ENCODE results near the gene ADM2.

ADM2 gene

DNA sequence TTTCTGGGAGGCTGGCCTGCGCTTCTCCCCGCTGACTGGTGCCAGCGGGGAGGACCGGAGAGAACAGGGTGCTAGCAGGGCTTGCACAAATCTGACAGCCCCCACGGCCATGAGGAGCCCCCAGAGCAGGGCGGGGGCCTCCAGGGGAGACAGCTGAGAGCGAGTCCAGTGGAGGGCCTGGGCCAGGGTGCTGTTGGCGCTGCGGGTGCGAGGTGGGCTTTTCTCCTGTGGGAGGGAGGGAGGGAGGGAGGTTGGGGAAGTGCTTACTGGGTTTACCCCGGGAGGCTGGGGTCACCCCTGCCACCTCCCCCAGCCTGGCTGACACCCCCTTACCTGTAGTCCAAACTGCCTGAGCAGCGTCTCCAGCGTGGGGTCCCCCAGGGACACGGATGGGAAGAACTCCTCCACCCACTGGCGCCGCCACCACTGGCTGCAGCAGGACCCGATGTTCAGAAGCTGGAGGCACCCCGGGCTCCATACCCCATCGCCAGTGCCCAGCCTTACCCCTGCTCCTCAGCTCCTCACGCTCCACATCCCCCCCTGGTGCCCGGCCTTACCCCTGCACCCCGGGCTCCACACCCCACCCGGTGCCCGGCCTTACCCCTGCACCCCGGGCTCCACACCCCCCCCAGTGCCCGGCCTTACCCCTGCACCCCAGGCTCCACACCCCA, 22.3 kb downstream of the ADM2 start:
- Mint-ChIP-seq H3K36me3 (no peaks in the 10 kb centered on the region), H3K4me1 (peaks cover 2% of the 10 kb centered on the region), H3K27me3 (no peaks in the 10 kb centered on the region), H3K9me3 (no peaks in the 10 kb centered on the region), H3K27ac (no peak overlapping the region), H3K4me3 (no peak overlapping the region)

DNA sequence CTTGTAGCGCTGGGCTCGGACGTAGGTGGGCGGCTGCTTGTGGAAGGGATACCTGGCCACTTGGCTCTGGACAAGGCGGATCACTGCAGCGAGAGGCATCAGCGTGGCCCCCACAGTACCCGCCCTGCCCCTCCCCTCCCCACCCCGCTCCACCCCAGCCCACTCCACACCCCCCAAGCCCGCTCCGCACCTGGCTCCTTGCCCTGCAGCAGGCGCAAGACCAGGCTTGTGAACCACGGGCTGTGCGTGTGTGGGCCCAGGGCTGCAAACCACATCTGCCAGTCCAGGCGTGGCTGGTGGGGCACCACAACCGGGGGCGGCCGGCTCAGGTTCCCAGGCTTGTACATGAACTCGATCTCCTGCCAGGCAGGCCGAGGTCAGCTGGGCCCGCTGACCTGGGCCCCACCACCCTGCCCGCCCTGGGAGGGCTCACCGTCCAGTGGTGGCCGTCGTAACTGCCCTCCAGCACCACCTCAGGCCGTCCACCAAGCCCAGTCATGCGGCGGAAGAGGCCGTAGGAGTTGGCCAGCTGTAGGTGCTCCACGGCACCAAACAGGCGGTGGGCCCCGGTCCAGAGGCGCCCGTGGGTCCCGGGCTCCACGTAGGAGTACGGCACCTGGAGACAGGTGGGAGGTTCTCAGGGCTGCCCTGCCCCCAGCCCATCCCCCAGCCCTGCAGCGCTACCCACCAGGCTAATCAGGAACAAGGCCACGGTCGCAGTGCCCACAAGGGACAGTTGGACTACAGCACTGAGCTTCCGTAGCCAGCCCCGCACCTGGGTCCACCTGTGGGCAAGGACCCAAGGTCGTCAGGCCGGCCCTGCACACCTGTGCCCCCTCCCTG, 23.2 kb downstream of the ADM2 start:
- no peaks in the 10 kb centered on the region for H3K27me3 Mint-ChIP-seq
- no peak overlapping the region for H3K27ac Mint-ChIP-seq
- H3K36me3 Mint-ChIP-seq, result no peaks in the 10 kb centered on the region
- no peak overlapping the region for H3K4me3 Mint-ChIP-seq
- H3K4me1 Mint-ChIP-seq, result peaks cover 11% of the 10 kb centered on the region
- H3K9me3 Mint-ChIP-seq, result no peaks in the 10 kb centered on the region

DNA sequence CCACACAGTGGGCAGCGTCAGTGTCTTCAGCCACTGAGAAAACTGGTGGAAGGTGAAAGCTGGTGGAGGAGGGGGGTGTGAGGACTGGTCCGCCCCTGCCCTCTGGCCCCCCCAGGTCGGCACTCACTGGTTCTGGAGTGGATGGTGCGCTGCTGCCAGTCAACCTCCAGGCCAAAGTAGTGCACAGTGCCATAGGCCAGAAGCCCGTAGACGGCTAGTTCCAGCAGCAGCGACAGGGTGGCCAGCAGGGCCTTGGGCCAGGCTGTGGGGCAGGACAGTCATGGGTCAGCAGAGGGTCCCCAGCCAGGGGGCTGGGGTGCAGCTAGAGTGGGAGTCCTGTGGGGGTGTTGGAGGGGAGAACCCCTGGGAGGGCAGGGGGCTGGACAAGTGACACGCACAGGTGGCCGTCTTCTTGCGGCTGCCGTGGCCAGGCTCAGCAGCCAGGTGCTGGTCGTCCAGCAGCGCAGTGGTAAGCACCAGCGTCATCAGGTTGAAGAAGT, 24.0 kb downstream of the ADM2 start:
- peaks cover 13% of the 10 kb centered on the region for H3K4me1 Mint-ChIP-seq
- no peaks in the 10 kb centered on the region for H3K36me3 Mint-ChIP-seq
- H3K4me3 Mint-ChIP-seq, result no peak overlapping the region
- no peaks in the 10 kb centered on the region for H3K27me3 Mint-ChIP-seq
- H3K27ac Mint-ChIP-seq, result no peak overlapping the region
- H3K9me3 Mint-ChIP-seq, result no peaks in the 10 kb centered on the region

DNA sequence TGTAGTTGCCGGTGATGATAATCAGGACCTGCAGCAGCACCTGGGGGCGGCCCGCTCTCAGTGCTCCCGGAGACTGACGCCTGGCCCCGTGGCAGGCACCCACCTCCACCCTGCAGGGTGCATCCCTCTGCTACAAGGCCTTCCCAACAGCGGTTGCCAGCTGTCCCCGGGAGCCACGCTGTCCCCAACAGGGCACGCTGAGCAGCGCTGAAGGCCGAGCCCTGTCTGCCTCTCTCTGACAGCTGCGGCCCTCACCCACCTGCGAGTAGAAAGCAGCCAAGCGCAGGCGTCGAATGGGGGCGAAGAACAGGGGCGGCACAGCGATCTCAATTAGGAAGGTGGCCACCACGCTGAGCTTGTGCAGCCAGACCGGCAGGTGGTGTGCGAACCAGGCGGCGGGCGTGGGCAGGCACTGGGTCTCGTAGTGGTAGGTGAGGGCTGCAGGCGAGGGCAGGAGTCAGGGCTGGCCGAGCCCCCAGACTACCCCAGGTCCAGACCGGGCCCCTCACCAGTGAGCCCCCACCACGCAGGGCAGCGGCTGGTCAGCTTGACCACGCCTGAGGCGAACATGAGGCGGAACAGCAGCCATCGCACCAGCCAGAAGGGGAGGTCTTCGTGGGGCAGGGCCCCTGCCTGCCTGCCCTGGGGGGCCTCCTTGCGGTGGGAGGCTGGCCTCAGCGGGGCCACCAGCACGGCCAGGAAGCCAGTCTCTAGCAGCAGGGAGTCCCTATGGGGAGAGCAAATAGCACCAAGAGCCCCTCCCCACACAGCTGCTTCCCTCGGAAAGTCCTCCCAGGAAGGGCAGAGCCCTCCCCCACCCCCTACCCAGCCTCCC, 24.6 kb downstream of the ADM2 start:
- Mint-ChIP-seq H3K27me3 (no peaks in the 10 kb centered on the region), H3K4me1 (peaks cover 13% of the 10 kb centered on the region), H3K9me3 (no peaks in the 10 kb centered on the region), H3K36me3 (no peaks in the 10 kb centered on the region), H3K27ac (peak overlapping the region; percentile 59), H3K4me3 (peak overlapping the region; percentile 95)

GRCh38 chr22:50506611-50507420, 25.5 kb downstream of the ADM2 start:
- Mint-ChIP-seq H3K27ac (peak overlapping the region; percentile 80), H3K36me3 (no peaks in the 10 kb centered on the region), H3K4me3 (peak overlapping the region; percentile 95), H3K4me1 (peaks cover 13% of the 10 kb centered on the region), H3K9me3 (no peaks in the 10 kb centered on the region), H3K27me3 (no peaks in the 10 kb centered on the region)

GRCh38 chr22:50507421-50507990, 26.2 kb downstream of the ADM2 start, which contains the start of gene LMF2:
TSS of gene LMF2 (minus strand) at chr22:50507702. CDS start at chr22:50507675, 27 bp downstream.
- Mint-ChIP-seq H3K4me3 (peak within 1 kb of the TSS; percentile 95), H3K36me3 (no peaks in the 10 kb centered on the region), H3K4me1 (peaks cover 17% of the 10 kb centered on the region), H3K27me3 (no peaks in the 10 kb centered on the region), H3K27ac (peak within 1 kb of the TSS; percentile 98), H3K9me3 (no peaks in the 10 kb centered on the region)

DNA sequence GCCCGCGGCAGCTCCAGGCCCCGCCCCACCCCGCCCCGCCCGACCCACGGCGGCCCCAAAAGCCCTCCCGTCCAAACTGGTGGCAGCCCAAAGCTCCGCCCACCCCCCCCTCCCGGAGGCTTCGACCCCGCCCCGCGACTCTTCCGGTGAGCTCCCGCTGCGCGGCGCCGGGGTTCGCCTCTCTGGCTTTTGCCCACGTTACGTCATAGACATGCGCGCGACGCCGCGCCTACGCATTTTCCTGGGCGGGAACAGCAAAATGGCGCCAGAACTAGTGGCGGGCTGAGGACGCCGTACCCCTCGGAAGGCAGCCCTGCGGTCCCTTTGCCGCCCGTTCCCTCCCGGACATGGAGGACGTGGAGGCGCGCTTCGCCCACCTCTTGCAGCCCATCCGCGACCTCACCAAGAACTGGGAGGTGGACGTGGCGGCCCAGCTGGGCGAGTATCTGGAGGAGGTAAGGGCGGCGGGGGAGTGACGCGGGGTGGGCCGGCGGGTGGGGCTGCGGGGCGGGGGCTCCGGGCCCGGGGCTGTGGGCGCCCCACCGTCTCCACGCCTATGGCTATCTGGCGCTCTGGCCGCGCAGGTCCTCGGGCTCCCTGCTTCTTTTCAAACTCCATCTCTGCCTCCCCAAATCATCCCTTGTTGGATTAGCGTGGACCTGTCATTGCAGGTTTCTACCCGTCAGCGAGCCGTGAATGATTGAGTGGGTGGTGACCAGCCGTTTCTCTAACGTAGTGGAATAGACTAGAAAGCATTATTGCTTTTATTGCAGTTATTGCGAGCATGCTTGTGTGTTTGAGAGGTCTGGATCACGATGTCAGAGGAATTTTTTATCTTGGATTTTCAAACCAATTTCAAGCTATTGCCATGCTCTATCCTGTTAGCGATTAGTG, 26.9 kb downstream of the ADM2 start, which contains the start of gene NCAPH2:
TSS of gene NCAPH2 (plus strand) at position 234 of the 894 bp plus-strand sequence. CDS start at position 348, 114 bp downstream.
- no peaks in the 10 kb centered on the region for H3K36me3 Mint-ChIP-seq
- H3K27ac Mint-ChIP-seq, result peak within 1 kb of the TSS; percentile 98
- no peaks in the 10 kb centered on the region for H3K27me3 Mint-ChIP-seq
- no peaks in the 10 kb centered on the region for H3K9me3 Mint-ChIP-seq
- H3K4me3 Mint-ChIP-seq, result peak within 1 kb of the TSS; percentile 95
- peaks cover 20% of the 10 kb centered on the region for H3K4me1 Mint-ChIP-seq

GRCh38 chr22:50508897-50509296, 27.6 kb downstream of the ADM2 start:
- no peaks in the 10 kb centered on the region for H3K27me3 Mint-ChIP-seq
- H3K4me1 Mint-ChIP-seq, result peaks cover 20% of the 10 kb centered on the region
- no peaks in the 10 kb centered on the region for H3K9me3 Mint-ChIP-seq
- H3K36me3 Mint-ChIP-seq, result no peaks in the 10 kb centered on the region
- peak overlapping the region; percentile 93 for H3K4me3 Mint-ChIP-seq
- H3K27ac Mint-ChIP-seq, result peak overlapping the region; percentile 98

DNA sequence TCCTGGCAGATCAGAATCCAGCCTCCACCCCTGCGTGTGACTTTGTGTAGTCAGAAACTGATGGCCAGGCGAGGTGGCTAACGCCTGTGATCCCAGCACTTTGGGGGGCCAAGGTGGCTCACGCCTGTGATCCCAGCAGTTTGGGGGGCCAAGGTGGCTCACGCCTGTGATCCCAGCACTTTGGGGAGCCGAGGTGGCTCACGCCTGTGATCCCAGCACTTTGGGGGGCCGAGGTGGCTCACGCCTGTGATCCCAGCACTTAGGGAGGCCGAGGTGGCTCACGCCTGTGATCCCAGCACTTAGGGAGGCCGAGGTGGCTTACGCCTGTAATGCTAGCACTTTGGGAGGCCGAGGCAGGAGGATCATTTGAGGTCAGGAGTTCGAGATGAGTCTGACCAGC, 31.8 kb downstream of the ADM2 start:
- Mint-ChIP-seq H3K27ac (no peak overlapping the region), H3K27me3 (no peaks in the 10 kb centered on the region), H3K4me3 (no peak overlapping the region), H3K36me3 (no peaks in the 10 kb centered on the region), H3K4me1 (peaks cover 36% of the 10 kb centered on the region), H3K9me3 (no peaks in the 10 kb centered on the region)

DNA sequence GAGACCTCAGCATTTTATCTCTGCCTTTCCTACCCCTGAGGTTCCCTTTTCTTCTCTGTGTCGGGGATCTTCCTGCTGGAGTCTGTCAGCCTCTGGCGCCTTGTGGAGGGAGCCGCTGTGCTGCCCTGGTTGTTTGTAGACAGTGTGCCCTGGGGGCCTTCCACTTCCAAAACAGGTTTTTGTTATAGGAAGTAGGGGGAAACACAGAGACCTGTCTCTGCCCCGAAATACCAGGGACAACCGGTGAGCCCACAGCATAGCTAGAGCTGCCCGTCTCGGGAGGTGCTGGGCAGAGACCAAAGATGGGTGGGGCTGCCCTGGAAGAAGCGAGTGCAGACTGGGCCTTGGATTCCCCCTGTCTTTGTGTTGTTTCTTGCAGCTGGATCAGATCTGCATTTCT, 34.7 kb downstream of the ADM2 start:
- H3K4me1 Mint-ChIP-seq, result peaks cover 23% of the 10 kb centered on the region
- no peak overlapping the region for H3K4me3 Mint-ChIP-seq
- H3K27me3 Mint-ChIP-seq, result no peaks in the 10 kb centered on the region
- H3K27ac Mint-ChIP-seq, result no peak overlapping the region
- no peaks in the 10 kb centered on the region for H3K36me3 Mint-ChIP-seq
- H3K9me3 Mint-ChIP-seq, result no peaks in the 10 kb centered on the region

DNA sequence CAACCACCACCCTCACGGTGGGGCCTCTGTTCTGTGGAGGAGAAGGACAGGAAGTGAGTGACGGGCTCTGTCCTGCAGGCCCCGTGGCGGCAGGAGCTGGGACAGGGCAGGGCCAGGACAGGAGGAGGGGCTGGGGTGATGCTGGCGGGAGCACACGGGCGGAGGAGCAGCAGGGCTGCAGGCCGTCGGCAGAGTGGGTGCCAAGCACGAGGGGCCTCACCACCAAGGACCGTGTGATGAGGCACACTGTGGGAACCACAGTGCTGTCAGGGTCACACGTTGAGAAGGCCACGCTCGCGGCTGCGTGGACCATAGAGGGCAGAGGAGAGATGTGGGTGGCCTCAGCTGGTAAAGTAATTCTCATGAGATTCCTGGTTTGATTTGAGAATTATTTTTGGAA, 35.5 kb downstream of the ADM2 start:
- Mint-ChIP-seq H3K9me3 (no peaks in the 10 kb centered on the region), H3K27me3 (no peaks in the 10 kb centered on the region), H3K36me3 (no peaks in the 10 kb centered on the region), H3K27ac (no peak overlapping the region), H3K4me1 (peaks cover 23% of the 10 kb centered on the region), H3K4me3 (no peak overlapping the region)

DNA sequence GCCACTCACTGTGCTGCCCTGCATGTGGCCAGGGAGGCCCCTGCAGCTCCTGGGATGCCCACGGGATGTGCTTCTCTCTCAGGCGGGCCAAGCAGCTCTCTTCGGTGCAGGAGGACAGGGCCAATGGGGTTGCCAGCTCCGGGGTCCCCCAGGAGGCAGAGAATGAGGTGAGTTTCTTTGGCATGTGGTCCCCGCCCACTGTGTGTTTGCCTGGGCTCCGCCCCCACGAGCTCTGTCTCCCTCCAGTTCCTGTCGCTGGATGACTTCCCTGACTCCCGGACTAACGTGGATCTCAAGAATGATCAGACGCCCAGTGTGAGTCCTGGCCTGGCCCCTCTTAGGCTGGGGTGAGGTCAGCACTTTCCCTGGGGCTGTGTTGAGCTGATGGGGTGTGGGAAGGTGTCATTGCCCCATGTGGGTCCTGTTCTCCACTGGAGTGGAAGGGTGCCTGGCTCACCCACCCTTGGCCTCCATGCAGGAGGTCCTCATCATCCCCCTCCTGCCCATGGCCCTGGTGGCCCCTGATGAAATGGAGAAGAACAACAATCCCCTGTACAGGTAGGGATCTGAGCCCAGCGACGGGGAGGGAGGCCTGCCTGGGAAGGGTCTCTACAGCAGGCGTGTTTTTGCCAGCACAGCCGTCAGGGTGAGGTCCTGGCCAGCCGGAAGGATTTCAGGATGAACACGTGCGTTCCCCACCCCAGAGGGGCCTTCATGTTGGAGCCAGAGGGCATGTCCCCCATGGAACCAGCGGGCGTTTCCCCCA, 36.3 kb downstream of the ADM2 start:
- Mint-ChIP-seq H3K27ac (no peak overlapping the region), H3K4me3 (no peak overlapping the region), H3K27me3 (no peaks in the 10 kb centered on the region), H3K36me3 (no peaks in the 10 kb centered on the region), H3K4me1 (peaks cover 17% of the 10 kb centered on the region), H3K9me3 (no peaks in the 10 kb centered on the region)

GRCh38 chr22:50518606-50519005, 37.3 kb downstream of the ADM2 start:
- no peak overlapping the region for H3K4me3 Mint-ChIP-seq
- no peak overlapping the region for H3K27ac Mint-ChIP-seq
- no peaks in the 10 kb centered on the region for H3K36me3 Mint-ChIP-seq
- H3K27me3 Mint-ChIP-seq, result no peaks in the 10 kb centered on the region
- H3K9me3 Mint-ChIP-seq, result no peaks in the 10 kb centered on the region
- peaks cover 16% of the 10 kb centered on the region for H3K4me1 Mint-ChIP-seq

Measured in activated naive CD4-positive, alpha-beta T cell treated with anti-CD3 and anti-CD28 coated beads, Interleukin-2, amount 50 U/mL, for 24 hours (primary cell).